Stimulated activated CD4-positive, alpha-beta T cell treated with anti-CD3 and anti-CD28 coated beads, Interleukin-4, amount 100 ng/mL, for 24 hours (primary cell): ENCODE results near the gene MED15.

Experiments
- DNase-seq: peaks from one replicate; pipeline ENCODE4 v3.0.0-alpha.2; 2020

MED15 gene

DNA sequence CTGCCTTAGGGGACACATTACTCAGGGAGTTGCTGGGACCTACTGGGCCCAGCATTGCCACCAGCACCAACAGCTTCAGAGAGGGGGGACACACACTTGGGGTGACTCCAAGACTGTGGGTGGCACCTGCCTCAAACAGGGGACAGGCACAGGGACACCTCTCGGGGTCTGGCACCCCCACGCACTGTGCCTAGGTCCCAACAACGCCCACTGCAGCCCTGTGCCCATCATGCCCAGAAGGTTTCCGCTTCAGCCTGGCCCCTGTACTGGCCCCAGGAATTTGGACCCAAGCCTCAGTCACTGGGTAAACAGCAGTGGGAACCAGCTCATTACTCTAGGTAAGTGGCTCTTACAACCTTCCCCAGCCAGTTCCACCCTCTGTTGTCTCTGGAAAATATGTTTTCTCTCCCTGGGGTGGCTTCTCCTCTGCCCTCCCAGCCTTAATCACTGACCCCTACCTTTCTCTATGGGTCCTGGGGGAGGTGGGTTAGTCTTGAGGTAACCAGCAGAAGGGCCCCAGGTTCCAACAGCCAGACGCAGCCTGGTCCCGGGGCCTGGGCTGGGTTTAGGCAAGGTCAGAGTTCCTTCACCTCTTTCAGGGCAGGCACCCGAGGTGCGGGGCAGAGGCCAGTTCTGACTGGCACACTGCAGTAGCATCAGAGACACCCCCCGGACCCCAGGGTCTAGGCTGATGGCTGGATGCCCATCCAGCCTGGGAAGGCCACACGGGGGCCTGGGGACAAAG is 123.6 kb downstream of the MED15 start:
- DNase-seq, result no peak

GRCh38 chr22:20632082-20632481 is 124.7 kb downstream of the MED15 start:
- DNase-seq, result no peak

DNA sequence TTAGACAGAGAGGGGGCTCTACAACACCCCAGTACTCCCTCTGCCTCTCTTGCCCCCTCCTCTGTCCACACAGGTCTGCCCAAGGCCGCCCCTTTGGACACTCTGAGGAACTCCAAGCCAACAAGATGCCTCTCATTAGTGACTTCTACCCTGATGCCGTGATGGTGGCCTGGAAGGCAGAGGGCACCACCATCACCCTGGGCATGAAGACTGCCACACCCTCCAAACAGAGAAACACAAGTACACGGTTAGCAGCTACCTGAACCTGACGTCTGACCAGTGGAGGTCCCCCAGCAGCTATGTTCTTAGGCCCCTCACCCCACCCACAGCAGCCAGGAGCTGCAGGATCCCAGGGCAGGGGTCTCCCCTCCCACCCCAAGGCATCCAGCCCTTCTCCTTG is 125.1 kb downstream of the MED15 start:
- no peak for DNase-seq

- DNase-seq, result no peak
Measured at GRCh38 chr22:20634560-20635226, 127.3 kb downstream of the MED15 start.

GRCh38 chr22:20635227-20635591 is 127.8 kb downstream of the MED15 start:
- no peak for DNase-seq

GRCh38 chr22:20636075-20636812 is 128.8 kb downstream of the MED15 start:
- DNase-seq, result no peak

DNA sequence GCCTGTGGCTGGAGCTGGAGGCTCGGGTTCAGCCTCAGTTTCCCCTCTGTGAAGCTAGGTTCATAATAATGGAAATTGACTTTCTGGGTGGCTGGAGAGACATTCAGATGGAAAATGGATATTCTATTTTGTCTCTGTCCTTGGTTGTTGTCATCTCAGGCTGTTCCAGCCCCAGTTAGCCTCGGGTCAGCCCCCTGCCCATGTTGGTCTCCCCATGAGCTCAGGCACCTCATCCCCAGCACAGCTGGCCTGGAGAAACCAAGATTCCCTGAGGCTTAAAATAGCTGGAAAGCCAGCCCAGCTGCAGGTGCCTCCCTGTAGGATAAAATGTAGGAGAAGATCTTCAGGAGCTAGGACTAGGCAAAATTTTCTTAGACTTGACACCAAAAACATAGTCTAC is 129.5 kb downstream of the MED15 start:
- no peak for DNase-seq
